ENCODE measurements around the gene AP2A2.

GRCh38 chr11:1007279-1007678 is 81.6 kb downstream of the AP2A2 start:
- TF ChIP-seq CTCF (IDR thresholded peaks at IDR 0.05) = no peak
- TF ChIP-seq POLR2AphosphoS5 (IDR thresholded peaks at IDR 0.05) = no peak

Data from breast epithelium (tissue), 3 donors.